Measurements from ENCODE around the gene TIMP2. TPM values are rescaled to one million over a fixed set of nuclear protein-coding genes. Genes with fewer than 3 reads are reported as not detected.
A peak's percentile ranks its signal among the peaks of the same experiment; 100 is the strongest.

TIMP2 gene
- total RNA-seq, 2 experiments from 2014 or later: 6.2 to 7.0 TPM

DNA sequence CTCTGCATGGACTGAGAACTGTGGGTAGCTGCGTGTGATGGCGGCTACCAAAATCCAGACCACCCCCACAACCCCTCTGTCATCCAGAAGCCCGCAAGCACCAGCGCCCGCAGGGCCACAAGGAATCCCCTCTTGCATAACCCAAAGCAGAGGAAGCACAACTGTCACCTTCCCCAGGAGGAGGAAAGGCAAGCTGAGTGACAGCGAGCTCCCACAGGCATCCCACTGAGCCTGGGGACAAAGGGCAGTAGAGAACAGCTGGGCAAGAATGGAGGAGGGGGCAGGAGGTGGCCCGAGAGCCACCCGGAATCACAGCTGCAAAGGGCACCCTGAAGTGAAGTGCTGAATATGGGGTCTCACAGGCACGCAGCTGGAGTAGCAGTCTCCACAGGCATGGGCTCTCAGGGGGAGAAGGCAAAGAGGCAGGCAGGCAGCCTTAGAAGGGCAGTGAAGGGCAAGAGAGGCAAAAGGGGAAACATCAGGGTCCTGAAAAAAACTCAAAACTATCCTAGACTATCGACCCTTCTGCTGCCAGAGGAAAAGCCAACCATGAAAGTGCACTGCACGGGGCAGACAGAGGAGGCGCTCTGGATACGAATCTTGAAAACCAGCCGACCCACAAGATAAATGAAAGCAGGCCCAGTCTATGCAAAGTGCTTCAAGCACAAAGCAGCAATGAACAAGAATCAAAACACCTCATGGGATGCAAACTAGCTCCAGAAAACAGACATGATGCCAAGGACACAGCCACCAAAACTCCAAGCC lies 101.7 kb downstream of the TIMP2 start:
- H3K36me3 Mint-ChIP-seq (ENCODE audit: low read depth): peaks cover 100% of the 10 kb centered on the region
- Histone ChIP-seq H3K36me3 (ENCODE audit: insufficient read depth, low read length) (peaks cover 91% of the 10 kb centered on the region), H3K27me3 (ENCODE audit: control insufficient read depth in 1 of 2, insufficient read depth in 2 of 2, low read length in 2 of 2) (no peaks in the 10 kb centered on the region), H3K4me3 (ENCODE audit: low read length) (no peak overlapping the region), H3K27ac (ENCODE audit: low read depth in 1 of 2, low read length in 2 of 2) (no peak overlapping the region), H3K9me3 (ENCODE audit: control insufficient read depth in 1 of 2, insufficient read depth in 1 of 2, low read length in 2 of 2) (no peaks in the 10 kb centered on the region), H3K4me1 (ENCODE audit: insufficient read depth, low read length) (peaks cover 44% of the 10 kb centered on the region)
- ChIA-PET CTCF (interaction anchor here (0.6 to 1.0 kb wide), 2 partner anchors 13 to 17 kb away, joined by 4 read pairs; no protein-coding TSS in a partner anchor), POLR2A (interaction anchor here (1.0 kb wide), 1 partner anchor 15 kb away, joined by 3 read pairs; no protein-coding TSS in a partner anchor)
- no peak overlapping the region for H3K4me3 Mint-ChIP-seq
- no peaks in the 10 kb centered on the region for H3K9me3 Mint-ChIP-seq
- H3K27me3 Mint-ChIP-seq: no peaks in the 10 kb centered on the region
- no peak for TF ChIP-seq CTCF (IDR thresholded peaks at IDR 0.05)
- ATAC-seq (ENCODE audit: poor library complexity): no peak
- DNase-seq: no peak
- peaks cover 77% of the 10 kb centered on the region for H3K4me1 Mint-ChIP-seq (ENCODE audit: low read depth)
- peak overlapping the region; percentile 91 for H3K27ac Mint-ChIP-seq
- intact Hi-C loops (cut with DNase I, micrococcal nuclease): no loop called here

- peak overlapping the region; percentile 91 for H3K27ac Mint-ChIP-seq
- peaks cover 74% of the 10 kb centered on the region for H3K4me1 Mint-ChIP-seq (ENCODE audit: low read depth)
- Histone ChIP-seq H3K27me3 (ENCODE audit: control insufficient read depth in 1 of 2, insufficient read depth in 2 of 2, low read length in 2 of 2) (no peaks in the 10 kb centered on the region), H3K36me3 (ENCODE audit: insufficient read depth, low read length) (peaks cover 90% of the 10 kb centered on the region), H3K27ac (ENCODE audit: low read depth in 1 of 2, low read length in 2 of 2) (no peak overlapping the region), H3K4me1 (ENCODE audit: insufficient read depth, low read length) (peaks cover 53% of the 10 kb centered on the region), H3K9me3 (ENCODE audit: control insufficient read depth in 1 of 2, insufficient read depth in 1 of 2, low read length in 2 of 2) (no peaks in the 10 kb centered on the region), H3K4me3 (ENCODE audit: low read length) (no peak overlapping the region)
- no peaks in the 10 kb centered on the region for H3K9me3 Mint-ChIP-seq
- H3K4me3 Mint-ChIP-seq: peak overlapping the region; percentile 59
- no peak for TF ChIP-seq CTCF (IDR thresholded peaks at IDR 0.05)
- H3K36me3 Mint-ChIP-seq (ENCODE audit: low read depth): peaks cover 97% of the 10 kb centered on the region
- no peaks in the 10 kb centered on the region for H3K27me3 Mint-ChIP-seq
- ChIA-PET POLR2A (interaction anchor here (0.8 to 1.7 kb wide), 4 partner anchors 16 to 94 kb away, joined by 3 to 4 read pairs (median 3); no protein-coding TSS in a partner anchor), CTCF (interaction anchor here (1.0 kb wide), 1 partner anchor 16 kb away, joined by 4 read pairs; no protein-coding TSS in a partner anchor)
- DNase-seq (no peak), ATAC-seq (ENCODE audit: poor library complexity) (no peak)
- intact Hi-C loops (cut with DNase I, micrococcal nuclease): no loop called here
Observed at GRCh38 chr17:78822552-78822951, 102.6 kb downstream of the TIMP2 start.

DNA sequence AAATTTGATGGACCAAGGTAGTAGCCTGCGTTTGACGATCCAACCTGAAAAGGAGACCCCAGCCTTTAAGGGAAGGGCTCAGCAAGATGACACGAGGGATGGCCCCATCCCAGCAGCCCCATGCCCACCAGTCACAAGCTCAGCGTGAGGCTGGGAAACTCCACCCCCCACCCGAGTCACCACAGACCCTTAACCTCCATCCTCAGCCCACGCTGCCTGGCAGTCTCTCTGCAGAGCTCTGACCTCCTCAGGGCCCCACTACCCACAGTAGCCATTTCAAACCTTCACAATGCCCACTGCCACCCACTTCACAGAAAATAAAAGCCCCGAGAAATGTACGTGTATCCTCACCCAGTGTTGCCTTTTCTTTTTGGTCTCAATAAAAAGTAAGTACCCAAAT lies 103.2 kb downstream of the TIMP2 start:
- H3K36me3 Mint-ChIP-seq (ENCODE audit: low read depth): peaks cover 97% of the 10 kb centered on the region
- no peaks in the 10 kb centered on the region for H3K27me3 Mint-ChIP-seq
- POLR2A ChIA-PET: interaction anchor here (0.8 to 1.7 kb wide), 3 partner anchors 19 to 94 kb away, joined by 3 to 4 read pairs (median 3); no protein-coding TSS in a partner anchor
- H3K9me3 ChIP-seq (ENCODE audit: control insufficient read depth in 1 of 2, insufficient read depth in 1 of 2, low read length in 2 of 2): no peaks in the 10 kb centered on the region
- H3K27ac ChIP-seq (ENCODE audit: low read depth in 1 of 2, low read length in 2 of 2): no peak overlapping the region
- H3K27ac Mint-ChIP-seq: peak overlapping the region; percentile 91
- CTCF ChIA-PET: no interaction called here
- intact Hi-C loops (cut with DNase I, micrococcal nuclease): loop anchor here in 1 of 2 experiments (2.0 kb wide), 1 partner anchor 17 kb away; no protein-coding TSS in a partner anchor
- peak overlapping the region; percentile 39 for H3K4me3 Mint-ChIP-seq
- no peaks in the 10 kb centered on the region for H3K9me3 Mint-ChIP-seq
- no peaks in the 10 kb centered on the region for H3K27me3 ChIP-seq (ENCODE audit: control insufficient read depth in 1 of 2, insufficient read depth in 2 of 2, low read length in 2 of 2)
- DNase-seq (no peak), ATAC-seq (ENCODE audit: poor library complexity) (no peak)
- peaks cover 88% of the 10 kb centered on the region for H3K36me3 ChIP-seq (ENCODE audit: insufficient read depth, low read length)
- H3K4me1 Mint-ChIP-seq (ENCODE audit: low read depth): peaks cover 76% of the 10 kb centered on the region
- peaks cover 59% of the 10 kb centered on the region for H3K4me1 ChIP-seq (ENCODE audit: insufficient read depth, low read length)
- TF ChIP-seq CTCF (IDR thresholded peaks at IDR 0.05): no peak
- no peak overlapping the region for H3K4me3 ChIP-seq (ENCODE audit: low read length)
